Tibial artery (tissue), 4 donors: ENCODE results near the gene C6orf15.

Experiments
- DNase-seq, 2 donors: peaks; one replicate each; pipeline ENCODE4 v3.0.0-alpha.2; 2019
- H3K27ac ChIP-seq, 2 donors: fragments of 200-600 bp; sonication (generic) in 1 of 2; 1 replicate in 1 of 2; 2 replicates in 1 of 2; pipeline ENCODE4 v1.5.1; 2018 to 2019; ENCODE audit warnings: mild to moderate bottlenecking in 1 of 2
- H3K27me3 ChIP-seq, 2 donors: fragments of 200-600 bp; sonication (generic) in 1 of 2; one replicate each; pipeline versions ENCODE4 v1.5.1 to v1.6.0; 2016 to 2019
- H3K36me3 ChIP-seq, 3 donors: fragments of 200-600 bp; sonication (generic) in 2 of 3; one replicate each; pipeline ENCODE4 v1.5.1; 2016 to 2019; ENCODE audit warnings: mild to moderate bottlenecking in 2 of 3
- H3K4me1 ChIP-seq, 4 donors: fragments of 200-600 bp; sonication (generic) in 2 of 4; 1 replicate in 3 of 4; 2 replicates in 1 of 4; pipeline ENCODE4 v1.5.1; 2016 to 2019
- H3K4me3 ChIP-seq, 2 donors: fragments of 200-600 bp; sonication (generic) in 1 of 2; 1 replicate in 1 of 2; 2 replicates in 1 of 2; pipeline ENCODE4 v1.5.1; 2018 to 2019; ENCODE audit warnings: mild to moderate bottlenecking in 2 of 2
- H3K9me3 ChIP-seq, 3 donors: fragments of 200-600 bp; sonication (generic) in 1 of 3; one replicate each; pipeline ENCODE4 v1.5.1; 2016 to 2019
- CTCF ChIP-seq, 2 experiments: fragments of 200-600 bp in 1 of 2; fragments of 450-650 bp in 1 of 2; IDR thresholded peaks; one replicate each; pipeline ENCODE4 v1.5.1; 2017 to 2019; ENCODE audit warnings: antibody characterized with exemption in 2 of 2, mild to moderate bottlenecking in 1 of 2, moderate library complexity in 1 of 2
- intact Hi-C: fragments of 100-400 bp; cut with DNase I; formaldehyde crosslinking; loops from one replicate; pipeline ENCODE4 v1.15.0; 2023; ENCODE audit warnings: low total_unique reads

C6orf15 gene

GRCh38 chr6:31140643-31141042, 28.3 kb upstream of the C6orf15 start:
- peaks cover 0 to 30% (median 6%) of the 10 kb centered on the region in 3 donors for H3K36me3 ChIP-seq
- no peaks in the 10 kb centered on the region for H3K9me3 ChIP-seq
- H3K27me3 ChIP-seq, result peaks cover 0 to 10% of the 10 kb centered on the region in 2 donors
- peaks cover 0 to 15% (median 4%) of the 10 kb centered on the region in 4 donors for H3K4me1 ChIP-seq
- H3K4me3 ChIP-seq, result no peak overlapping the region
- H3K27ac ChIP-seq, result no peak overlapping the region
- intact Hi-C loops, result loop anchor here (2.0 kb wide), 1 partner anchor 214 kb away; no protein-coding TSS in a partner anchor
- no peak for TF ChIP-seq CTCF (IDR thresholded peaks at IDR 0.05)
- no peak for DNase-seq

DNA sequence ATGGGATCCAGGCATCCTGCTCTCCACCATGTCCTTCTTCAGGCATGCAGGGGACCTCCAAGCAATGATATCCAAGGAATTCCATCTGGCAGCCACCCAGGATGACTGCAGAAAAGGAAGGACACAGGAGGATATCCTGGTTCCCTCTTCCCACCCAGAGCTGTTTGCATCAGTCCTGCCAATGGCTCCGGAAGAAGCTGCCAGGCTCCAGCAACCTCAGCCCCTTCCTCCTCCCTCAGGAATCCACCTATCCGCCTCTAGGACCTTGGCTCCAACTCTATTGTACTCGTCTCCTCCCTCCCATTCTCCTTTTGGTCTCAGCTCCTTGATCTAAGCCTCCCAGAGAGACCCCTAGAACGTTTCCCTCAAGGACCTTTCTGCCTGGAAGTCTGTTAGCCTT, 27.2 kb upstream of the C6orf15 start:
- intact Hi-C loops, result loop anchor here (5.0 kb wide), 2 partner anchors 53 to 573 kb away; no protein-coding TSS in a partner anchor
- peaks cover 0 to 15% (median 4%) of the 10 kb centered on the region in 4 donors for H3K4me1 ChIP-seq
- H3K27me3 ChIP-seq, result peaks cover 0 to 10% of the 10 kb centered on the region in 2 donors
- no peak for DNase-seq
- H3K36me3 ChIP-seq, result peaks cover 0 to 20% (median 0%) of the 10 kb centered on the region in 3 donors
- H3K9me3 ChIP-seq, result no peaks in the 10 kb centered on the region
- no peak overlapping the region for H3K27ac ChIP-seq
- H3K4me3 ChIP-seq, result no peak overlapping the region
- TF ChIP-seq CTCF (IDR thresholded peaks at IDR 0.05), result no peak

- H3K27me3 ChIP-seq, result peaks cover 0 to 10% of the 10 kb centered on the region in 2 donors
- no peak for DNase-seq
- no peak for TF ChIP-seq CTCF (IDR thresholded peaks at IDR 0.05)
- H3K4me1 ChIP-seq, result peaks cover 0 to 15% (median 4%) of the 10 kb centered on the region in 4 donors
- peaks cover 0 to 15% (median 0%) of the 10 kb centered on the region in 3 donors for H3K36me3 ChIP-seq
- intact Hi-C loops, result loop anchor here (1.0 to 5.0 kb wide), 3 partner anchors 53 to 573 kb away; no protein-coding TSS in a partner anchor
- no peak within 1 kb of the TSS for H3K27ac ChIP-seq
- H3K4me3 ChIP-seq, result no peak within 1 kb of the TSS
- no peaks in the 10 kb centered on the region for H3K9me3 ChIP-seq
These were observed 26.6 kb upstream of the C6orf15 start, which contains the start of gene PSORS1C2 for GRCh38 chr6:31138982-31139381. Gene PSORS1C2, minus strand, starts transcription at chr6:31139066. Its CDS starts 40 bp downstream, at chr6:31139026.

DNA sequence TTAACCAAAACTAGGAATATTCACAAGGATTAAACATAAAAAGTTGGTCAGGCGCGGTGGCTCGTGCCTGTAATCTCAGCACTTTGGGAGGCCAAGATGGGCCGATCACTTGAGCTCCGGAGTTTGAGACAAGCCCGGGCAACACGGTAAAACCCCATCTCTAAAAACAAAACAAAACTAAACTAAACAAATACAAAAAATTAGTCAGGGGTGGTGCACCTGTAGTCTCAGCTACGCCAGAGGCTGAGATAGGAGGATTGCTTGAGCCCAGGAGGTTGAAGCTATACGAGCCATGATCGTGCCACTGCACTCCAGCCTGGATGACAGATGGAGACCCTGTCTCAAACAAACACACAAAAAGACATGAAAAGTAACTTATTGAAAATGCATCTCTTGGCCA, 23.3 kb upstream of the C6orf15 start:
- Histone ChIP-seq H3K4me3 (no peak overlapping the region), H3K36me3 (no peaks in the 10 kb centered on the region), H3K27me3 (peaks cover 0 to 10% of the 10 kb centered on the region in 2 donors), H3K27ac (no peak overlapping the region), H3K9me3 (no peaks in the 10 kb centered on the region), H3K4me1 (peaks cover 0 to 10% (median 3%) of the 10 kb centered on the region in 4 donors)
- intact Hi-C loops, result loop anchor here (5.0 kb wide), 2 partner anchors 57 to 577 kb away; no protein-coding TSS in a partner anchor
- TF ChIP-seq CTCF (IDR thresholded peaks at IDR 0.05), result no peak
- no peak for DNase-seq

GRCh38 chr6:31132806-31133205, 20.4 kb upstream of the C6orf15 start:
- TF ChIP-seq CTCF (IDR thresholded peaks at IDR 0.05), result no peak
- Histone ChIP-seq H3K27me3 (peaks cover 0 to under 1% of the 10 kb centered on the region in 2 donors), H3K9me3 (no peaks in the 10 kb centered on the region), H3K36me3 (no peaks in the 10 kb centered on the region), H3K4me1 (peaks cover 0 to 11% (median 2%) of the 10 kb centered on the region in 4 donors), H3K4me3 (no peak overlapping the region), H3K27ac (no peak overlapping the region)
- DNase-seq, result no peak
- intact Hi-C loops, result no loop called here
